PFSK-1 (cell line): ENCODE data around the gene ITSN2.

Experiments
- FOXP2 ChIP-seq: optimal IDR thresholded peaks from 2 replicates; pipeline ENCODE3; 2011; ENCODE audit warnings: borderline replicate concordance, control low read depth, inconsistent platforms; ENCODE audit not compliant: insufficient read depth; ENCODE audit errors: extremely low read length, extremely low read depth
- POLR2AphosphoS5 ChIP-seq: IDR thresholded peaks from 2 replicates; pipeline ENCODE4 v1.6.1; 2012; ENCODE audit warnings: low read depth, mild to moderate bottlenecking, control low read depth, low read length, moderate library complexity
- REST ChIP-seq, 2 experiments: IDR thresholded peaks; 2 replicates each; pipeline versions ENCODE4 v1.6.1 to v1.8.0; 2011 to 2012; ENCODE audit warnings: low read depth in 2 of 2, low read length in 2 of 2, control low read depth in 1 of 2, inconsistent platforms in 1 of 2, mild to moderate bottlenecking in 1 of 2, moderate library complexity in 1 of 2; ENCODE audit not compliant: insufficient read depth in 1 of 2
- SIN3A ChIP-seq: IDR thresholded peaks from 2 replicates; pipeline ENCODE4 v1.6.1; 2012; ENCODE audit warnings: mild to moderate bottlenecking, low read length, moderate library complexity, borderline replicate concordance; ENCODE audit not compliant: insufficient read depth
- TAF1 ChIP-seq: IDR thresholded peaks from 2 replicates; pipeline ENCODE4 v1.6.1; 2012; ENCODE audit warnings: low read length, control low read depth, borderline replicate concordance; ENCODE audit not compliant: insufficient read depth

Gene ITSN2

DNA sequence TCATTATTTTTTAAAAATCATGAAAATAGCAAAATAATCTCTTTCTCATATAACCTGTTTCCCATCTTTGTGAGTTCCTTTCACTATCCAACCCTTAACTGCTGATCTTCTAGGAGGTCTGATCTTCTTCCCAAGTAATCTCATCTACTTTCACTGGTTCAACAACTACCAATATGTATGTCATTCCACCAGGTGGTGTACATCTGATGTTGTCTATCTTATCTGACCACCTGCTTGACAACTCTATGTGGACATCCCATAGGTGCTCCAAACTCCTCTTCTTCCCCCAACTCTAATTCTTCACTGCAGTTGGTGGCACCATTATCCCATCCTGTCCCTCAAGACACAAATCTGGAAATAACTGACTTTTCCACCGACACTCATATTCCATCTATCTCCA lies 123.0 kb downstream of the ITSN2 start:
- TF ChIP-seq POLR2AphosphoS5 (no peak), SIN3A (no peak), TAF1 (no peak), FOXP2 (no peak), REST (IDR thresholded peaks at IDR 0.05; ENCODE audit: insufficient read depth in 1 of 2, low read depth in 2 of 2, low read length in 2 of 2) (no peak)

GRCh38 chr2:24233321-24233720 lies 127.0 kb downstream of the ITSN2 start:
- TF ChIP-seq TAF1: no peak
- no peak for TF ChIP-seq SIN3A
- TF ChIP-seq POLR2AphosphoS5: no peak
- TF ChIP-seq FOXP2: no peak
- TF ChIP-seq REST (IDR thresholded peaks at IDR 0.05; ENCODE audit: insufficient read depth in 1 of 2, low read depth in 2 of 2, low read length in 2 of 2): no peak

- no peak for TF ChIP-seq TAF1
These were observed 128.9 kb downstream of the ITSN2 start for GRCh38 chr2:24231461-24231881.

GRCh38 chr2:24228470-24228869 lies 131.9 kb downstream of the ITSN2 start:
- no peak for TF ChIP-seq REST (IDR thresholded peaks at IDR 0.05; ENCODE audit: insufficient read depth in 1 of 2, low read depth in 2 of 2, low read length in 2 of 2)
- no peak for TF ChIP-seq FOXP2
- no peak for TF ChIP-seq POLR2AphosphoS5
- TF ChIP-seq TAF1: no peak
- no peak for TF ChIP-seq SIN3A

GRCh38 chr2:24225499-24226242 lies 134.7 kb downstream of the ITSN2 start:
- TF ChIP-seq FOXP2 (no peak), TAF1 (no peak), SIN3A (no peak)

DNA sequence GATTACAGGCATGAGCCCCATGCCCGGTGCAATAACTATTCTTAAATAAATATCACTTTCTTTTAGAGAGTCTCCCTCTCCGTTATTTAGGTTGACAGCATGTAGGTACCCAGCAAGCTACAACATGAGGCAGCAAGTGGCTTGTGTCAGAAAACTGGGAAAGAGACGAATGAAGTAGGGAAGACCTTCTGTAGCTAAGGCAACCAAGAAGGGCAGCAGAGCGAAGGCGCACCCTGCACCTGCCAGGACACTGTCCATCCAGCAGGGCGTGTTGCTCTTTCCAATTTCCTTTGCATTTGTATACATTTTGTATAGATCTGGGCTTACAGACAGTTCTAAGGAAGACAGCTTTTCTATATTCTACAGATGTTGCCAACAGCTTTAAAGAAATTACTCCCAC lies 137.4 kb downstream of the ITSN2 start:
- no peak for TF ChIP-seq POLR2AphosphoS5
- TF ChIP-seq TAF1: no peak
- no peak for TF ChIP-seq FOXP2
- no peak for TF ChIP-seq REST (IDR thresholded peaks at IDR 0.05; ENCODE audit: insufficient read depth in 1 of 2, low read depth in 2 of 2, low read length in 2 of 2)
- TF ChIP-seq SIN3A: no peak
